GM13976 (cell line): Measurements from ENCODE around the gene FREM1.

Source experiments
- DNase-seq: peaks from one replicate; pipeline ENCODE4 v3.0.0; 2012; ENCODE audit warnings: low spot score
- CTCF ChIP-seq: IDR thresholded peaks from 2 replicates; pipeline ENCODE4 v1.5.1; 2012; ENCODE audit warnings: borderline replicate concordance, mild to moderate bottlenecking; ENCODE audit not compliant: insufficient read depth; ENCODE audit errors: extremely low read depth, missing control alignments, control extremely low read depth
- in situ Hi-C: fragments of 300-500 bp; cut with MboI; formaldehyde crosslinking; loops from one replicate; pipeline ENCODE4 v1.12.0; 2022; ENCODE audit warnings: low sequenced_read_pairs, mixed read lengths, inconsistent platforms; ENCODE audit not compliant: unreplicated experiment

The FREM1 gene

DNA sequence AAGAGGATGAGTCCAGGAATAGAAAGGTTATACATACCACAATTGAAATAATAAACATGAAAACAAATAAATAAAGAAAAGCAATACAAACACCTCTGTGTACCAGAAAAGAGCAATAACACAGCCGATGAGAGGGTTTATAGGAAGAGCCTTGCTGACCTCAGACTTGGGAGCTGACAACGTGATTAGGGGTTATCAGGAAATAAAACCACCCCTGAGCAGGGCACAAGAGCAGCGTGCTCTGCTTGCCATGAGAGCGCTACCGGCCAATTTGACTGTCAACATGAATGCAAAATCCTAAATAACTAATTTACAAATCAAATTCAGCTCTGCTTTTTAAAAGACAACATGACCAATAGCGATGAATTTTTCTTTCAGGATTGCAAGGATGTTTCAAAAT is 2.6 kb upstream of the FREM1 start:
- TF ChIP-seq CTCF, result no peak
- no peak for DNase-seq
- in situ Hi-C loops, result no loop called here

DNA sequence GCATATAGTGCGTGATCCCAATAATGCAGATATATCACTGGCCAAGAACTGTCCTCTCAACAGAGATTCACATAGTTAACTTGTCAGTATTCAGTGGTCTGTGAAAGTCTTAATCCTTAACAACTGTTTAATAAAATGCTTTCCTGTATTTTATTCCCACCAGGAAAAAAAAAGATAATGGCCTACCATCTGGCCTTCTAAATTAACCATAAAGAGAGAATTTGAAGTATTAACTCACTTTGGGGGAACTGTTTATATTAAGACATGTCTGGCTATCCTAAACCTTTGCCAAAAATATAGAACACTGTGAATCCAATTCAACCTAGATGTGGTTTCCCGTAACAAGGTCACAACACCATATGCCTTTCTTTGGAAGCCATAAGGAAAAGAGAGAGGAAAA is 818 bp upstream of the FREM1 start:
- in situ Hi-C loops, result no loop called here
- DNase-seq, result no peak
- TF ChIP-seq CTCF, result no peak

DNA sequence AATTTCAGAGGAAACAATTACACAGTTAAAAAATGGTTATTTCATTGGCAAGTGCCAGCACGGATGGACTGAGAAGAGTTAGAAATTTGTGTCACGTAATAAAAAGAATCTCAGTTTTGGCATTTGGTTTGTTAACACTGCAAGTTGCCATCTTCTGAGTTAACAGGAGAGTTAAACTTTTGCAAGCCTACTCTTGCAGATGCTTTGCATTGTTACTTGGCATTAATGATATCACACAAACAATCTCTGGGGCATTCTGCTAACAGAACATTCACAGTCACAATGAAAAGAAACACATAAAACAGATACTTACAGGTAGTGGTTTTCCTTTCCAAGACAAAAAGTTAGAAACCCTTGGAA is 647 bp downstream of the FREM1 start:
- no peak for TF ChIP-seq CTCF
- in situ Hi-C loops, result no loop called here
- DNase-seq, result no peak

DNA sequence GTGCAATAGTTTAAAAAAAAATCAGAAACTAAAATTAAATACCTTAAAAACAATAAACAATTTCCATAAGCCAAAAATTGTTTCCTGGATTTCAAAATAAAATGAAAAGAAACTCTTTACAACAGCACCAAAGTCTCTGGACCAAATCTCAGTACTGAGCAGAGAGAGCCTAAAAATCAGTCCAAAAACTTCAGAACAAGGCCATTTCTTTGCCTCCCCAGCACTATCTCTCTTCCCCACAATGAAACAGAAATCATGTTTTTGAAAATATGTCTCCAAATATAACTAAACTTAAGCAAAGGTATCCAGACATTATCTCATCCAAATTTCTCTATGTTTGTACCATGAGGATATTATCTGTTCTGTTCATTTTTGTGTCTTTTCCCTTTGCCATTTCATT is 1.0 kb downstream of the FREM1 start:
- in situ Hi-C loops, result no loop called here
- no peak for TF ChIP-seq CTCF
- no peak for DNase-seq

DNA sequence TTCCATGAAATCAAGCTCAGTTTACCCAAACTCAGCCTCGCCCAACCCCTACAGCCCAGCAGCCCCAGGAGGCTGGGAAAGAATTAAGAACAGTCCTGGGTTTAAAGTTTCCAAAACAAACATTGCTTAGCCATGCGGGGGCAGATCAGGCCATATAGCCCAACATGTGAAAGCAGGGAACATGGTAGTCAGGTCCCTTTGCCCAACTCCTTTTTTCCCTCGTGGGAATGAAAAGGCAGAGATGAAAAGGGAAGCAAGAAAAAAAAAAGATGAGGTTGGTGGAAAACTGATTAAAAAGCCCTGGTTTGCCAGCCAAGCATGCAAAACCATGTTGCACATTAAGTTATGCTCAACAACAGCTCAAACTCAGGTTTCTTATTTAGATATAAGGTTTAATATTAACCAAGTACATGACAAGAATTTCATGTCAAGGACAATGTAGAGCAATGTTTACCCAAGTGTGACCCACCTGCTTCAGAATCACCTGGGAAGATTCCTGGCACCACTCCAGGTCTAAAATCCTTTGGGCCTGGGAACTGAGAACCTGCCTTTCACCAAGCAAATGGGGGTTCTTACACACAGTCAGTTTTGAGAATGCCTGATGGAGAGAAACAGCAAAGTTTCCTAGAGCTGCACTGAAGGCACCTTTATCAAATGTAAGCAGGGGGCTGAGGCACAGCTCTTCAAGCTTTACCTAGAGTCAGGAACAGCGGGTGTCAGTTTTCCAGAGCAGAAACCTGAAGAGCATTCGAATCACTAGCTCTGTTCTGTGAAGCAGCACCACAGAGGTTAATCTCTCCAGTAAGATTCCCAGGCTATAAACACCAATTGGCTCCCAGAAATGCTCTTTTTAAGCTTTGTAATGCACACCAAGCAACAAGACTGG is 1.7 kb downstream of the FREM1 start:
- in situ Hi-C loops, result no loop called here
- no peak for TF ChIP-seq CTCF
- no peak for DNase-seq

- in situ Hi-C loops, result no loop called here
- no peak for TF ChIP-seq CTCF
- no peak for DNase-seq
Measured at GRCh38 chr9:14907696-14908095, 2.5 kb downstream of the FREM1 start.
